ENCODE results near the gene FAM193A. TPM values are rescaled to one million over a fixed set of nuclear protein-coding genes. Genes with fewer than 3 reads are reported as not detected.
"Not testable (repeated sequence)": the region's sequence is repeated elsewhere in the genome, so short reads cannot be mapped to it uniquely, and the experiment has no call there.

The FAM193A gene
- total RNA-seq, 4 donors from 2014 or later: 27.7 to 40.4 (median 31.1) TPM

DNA sequence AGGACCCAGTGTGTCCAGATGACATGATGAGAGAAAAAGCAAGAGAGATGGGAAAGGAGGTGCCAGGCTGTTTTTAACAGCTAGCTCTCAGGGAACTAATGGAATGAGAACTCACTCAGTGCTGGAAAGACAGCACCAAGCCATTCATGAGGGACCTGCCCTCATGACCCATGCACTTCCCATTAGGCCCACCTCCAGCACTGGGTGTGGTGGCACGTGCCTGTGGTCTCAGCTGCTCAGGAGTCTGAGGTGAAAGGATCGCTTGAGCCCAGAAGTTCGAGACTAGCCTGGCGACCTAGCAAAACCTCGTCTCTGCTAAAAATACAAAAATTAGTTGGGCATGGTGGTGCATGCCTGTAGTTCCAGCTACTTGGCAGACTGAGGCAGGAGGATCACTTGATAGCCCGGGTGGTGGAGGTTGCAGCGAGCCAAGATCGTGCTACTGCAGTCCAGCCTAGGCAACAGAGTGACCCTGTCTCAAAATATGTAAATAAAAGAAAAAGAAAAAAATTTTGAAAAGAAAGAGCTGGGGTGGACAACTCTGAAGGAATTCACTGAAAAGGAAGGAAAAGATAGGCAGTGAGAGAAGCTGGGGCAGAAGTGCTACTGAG, 50.9 kb downstream of the FAM193A start:
- intact Hi-C loops (cut with DNase I; ENCODE audit: low total_unique reads): no loop called here
- H3K4me1 ChIP-seq: peaks cover 16 to 59% (median 37%) of the 10 kb centered on the region in 4 donors
- in situ Hi-C loops (cut with MboI; ENCODE audit: low pct_ligation_motif_present in 1 of 4, low pct_unique_long_range_greater_than_20kb in 1 of 4, low sequenced_read_pairs in 3 of 4): no loop called here

DNA sequence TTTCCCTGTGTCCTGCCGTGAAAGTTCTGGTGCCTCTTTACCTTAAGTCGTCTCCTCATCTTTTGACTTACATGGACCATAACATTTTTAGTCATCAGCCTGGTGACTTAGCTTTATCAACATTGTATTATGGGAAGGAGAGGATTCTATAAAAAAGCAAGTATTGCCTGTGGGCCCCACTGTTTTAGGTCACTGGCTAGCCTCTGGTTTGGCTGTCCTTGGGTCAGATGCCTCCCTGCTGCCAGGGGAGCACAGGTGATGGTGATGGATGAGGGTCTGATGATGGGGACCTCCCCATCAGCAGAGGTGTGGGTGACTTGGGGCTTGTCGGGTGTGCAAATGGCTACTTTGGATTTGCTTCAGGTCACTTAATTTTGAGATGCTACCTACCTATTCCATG, 51.8 kb downstream of the FAM193A start:
- intact Hi-C loops (cut with DNase I; ENCODE audit: low total_unique reads) (loop anchor here (2.0 kb wide), 1 partner anchor 71 kb away; no protein-coding TSS in a partner anchor), in situ Hi-C loops (cut with MboI; ENCODE audit: low pct_ligation_motif_present in 1 of 4, low pct_unique_long_range_greater_than_20kb in 1 of 4, low sequenced_read_pairs in 3 of 4) (no loop called here)
- H3K4me1 ChIP-seq: peaks cover 11 to 50% (median 31%) of the 10 kb centered on the region in 4 donors
- H3K27me3 ChIP-seq: no peaks in the 10 kb centered on the region
- no peaks in the 10 kb centered on the region for H3K9me3 ChIP-seq
- no peak for DNase-seq
- TF ChIP-seq, protein P1, sequence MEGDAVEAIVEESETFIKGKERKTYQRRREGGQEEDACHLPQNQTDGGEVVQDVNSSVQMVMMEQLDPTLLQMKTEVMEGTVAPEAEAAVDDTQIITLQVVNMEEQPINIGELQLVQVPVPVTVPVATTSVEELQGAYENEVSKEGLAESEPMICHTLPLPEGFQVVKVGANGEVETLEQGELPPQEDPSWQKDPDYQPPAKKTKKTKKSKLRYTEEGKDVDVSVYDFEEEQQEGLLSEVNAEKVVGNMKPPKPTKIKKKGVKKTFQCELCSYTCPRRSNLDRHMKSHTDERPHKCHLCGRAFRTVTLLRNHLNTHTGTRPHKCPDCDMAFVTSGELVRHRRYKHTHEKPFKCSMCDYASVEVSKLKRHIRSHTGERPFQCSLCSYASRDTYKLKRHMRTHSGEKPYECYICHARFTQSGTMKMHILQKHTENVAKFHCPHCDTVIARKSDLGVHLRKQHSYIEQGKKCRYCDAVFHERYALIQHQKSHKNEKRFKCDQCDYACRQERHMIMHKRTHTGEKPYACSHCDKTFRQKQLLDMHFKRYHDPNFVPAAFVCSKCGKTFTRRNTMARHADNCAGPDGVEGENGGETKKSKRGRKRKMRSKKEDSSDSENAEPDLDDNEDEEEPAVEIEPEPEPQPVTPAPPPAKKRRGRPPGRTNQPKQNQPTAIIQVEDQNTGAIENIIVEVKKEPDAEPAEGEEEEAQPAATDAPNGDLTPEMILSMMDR (IDR thresholded peaks at IDR 0.05): no peak
- no peak for TF ChIP-seq EP300 (IDR thresholded peaks at IDR 0.05; ENCODE audit: low read depth)
- TF ChIP-seq POLR2AphosphoS5 (IDR thresholded peaks at IDR 0.05): no peak
- TF ChIP-seq POLR2A (IDR thresholded peaks at IDR 0.05): no peak
- no peak overlapping the region for H3K4me3 ChIP-seq
- H3K27ac ChIP-seq: no peak overlapping the region
- no peaks in the 10 kb centered on the region for H3K36me3 ChIP-seq
- WGBS, 2 donors (ENCODE audit: low coverage in 1 of 2): 90 to 92% methylated on average over 2 to 3 of the region's 3 CpGs

More for the DNA sequence above, 50.9 kb downstream of the FAM193A start:
- Histone ChIP-seq H3K27me3 (no peaks in the 10 kb centered on the region), H3K36me3 (no peaks in the 10 kb centered on the region), H3K9me3 (no peaks in the 10 kb centered on the region), H3K27ac (no peak overlapping the region), H3K4me3 (no peak overlapping the region)
- DNase-seq: no peak
- TF ChIP-seq POLR2AphosphoS5 (IDR thresholded peaks at IDR 0.05) (no peak), POLR2A (IDR thresholded peaks at IDR 0.05) (no peak), EP300 (IDR thresholded peaks at IDR 0.05; ENCODE audit: low read depth) (no peak)
- 76 to 78% methylated on average over 6 to 8 of the region's 8 CpGs for WGBS, 2 donors (ENCODE audit: low coverage in 1 of 2)

DNA sequence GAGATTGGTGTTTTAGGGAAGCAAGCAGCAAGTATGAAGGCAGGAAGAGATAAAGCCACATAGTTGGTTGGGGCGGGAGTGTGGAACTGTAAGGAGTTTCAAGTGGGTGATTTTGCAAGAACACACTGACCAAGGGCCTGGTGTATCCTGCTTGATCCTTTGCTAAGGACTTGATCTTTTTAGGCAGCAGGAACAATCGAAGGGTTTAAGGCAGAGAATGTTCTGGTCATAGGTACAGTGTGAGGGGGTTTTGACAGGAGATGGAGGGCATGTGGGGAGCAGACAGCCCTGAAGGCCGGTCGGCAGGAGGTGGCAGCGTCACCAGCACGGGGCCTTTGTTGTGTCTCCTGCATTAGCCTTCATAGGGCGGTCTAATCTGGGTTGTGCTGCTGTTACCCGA, 54.7 kb downstream of the FAM193A start:
- Histone ChIP-seq H3K4me3 (no peak overlapping the region), H3K27ac (no peak overlapping the region), H3K4me1 (peaks cover 21 to 56% (median 31%) of the 10 kb centered on the region in 4 donors), H3K27me3 (no peaks in the 10 kb centered on the region), H3K36me3 (no peaks in the 10 kb centered on the region), H3K9me3 (no peaks in the 10 kb centered on the region)
- TF ChIP-seq POLR2A (IDR thresholded peaks at IDR 0.05) (no peak), EP300 (IDR thresholded peaks at IDR 0.05; ENCODE audit: low read depth) (no peak), POLR2AphosphoS5 (IDR thresholded peaks at IDR 0.05) (no peak)
- TF ChIP-seq, protein P1 (IDR thresholded peaks at IDR 0.05): no peak
- in situ Hi-C loops (cut with MboI; ENCODE audit: low pct_ligation_motif_present in 1 of 4, low pct_unique_long_range_greater_than_20kb in 1 of 4, low sequenced_read_pairs in 3 of 4): no loop called here
- intact Hi-C loops (cut with DNase I; ENCODE audit: low total_unique reads): no loop called here
- WGBS, 2 donors (ENCODE audit: low coverage in 1 of 2): 60 to 77% methylated on average over 4 to 8 of the region's 8 CpGs
- DNase-seq: no peak

DNA sequence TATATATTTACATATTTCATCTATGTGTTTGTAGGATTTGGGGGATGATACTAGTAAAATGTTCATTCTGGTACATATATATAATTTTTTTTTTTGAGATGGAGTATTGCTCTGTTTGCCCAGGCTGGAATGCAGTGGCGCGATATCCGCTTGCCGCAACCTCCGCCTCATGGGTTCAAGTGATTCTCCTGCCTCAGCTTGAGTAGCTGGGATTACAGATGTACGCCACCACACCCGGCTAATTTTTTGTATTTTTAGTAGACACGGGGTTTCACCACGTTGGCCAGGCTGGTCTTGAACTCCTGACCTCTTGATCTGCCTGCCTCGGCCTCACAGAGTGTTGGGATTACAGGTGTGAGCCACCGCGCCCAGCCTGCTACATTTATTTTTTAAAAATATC, 55.6 kb downstream of the FAM193A start:
- H3K27ac ChIP-seq; in situ Hi-C loops (cut with MboI; ENCODE audit: low pct_ligation_motif_present in 1 of 4, low pct_unique_long_range_greater_than_20kb in 1 of 4, low sequenced_read_pairs in 3 of 4): not testable (repeated sequence)
- WGBS, 2 donors (ENCODE audit: low coverage in 1 of 2): 93% methylated on average over 12 of the region's 12 CpGs; no CpG with 5 or more reads in 1 of the 2 donors

DNA sequence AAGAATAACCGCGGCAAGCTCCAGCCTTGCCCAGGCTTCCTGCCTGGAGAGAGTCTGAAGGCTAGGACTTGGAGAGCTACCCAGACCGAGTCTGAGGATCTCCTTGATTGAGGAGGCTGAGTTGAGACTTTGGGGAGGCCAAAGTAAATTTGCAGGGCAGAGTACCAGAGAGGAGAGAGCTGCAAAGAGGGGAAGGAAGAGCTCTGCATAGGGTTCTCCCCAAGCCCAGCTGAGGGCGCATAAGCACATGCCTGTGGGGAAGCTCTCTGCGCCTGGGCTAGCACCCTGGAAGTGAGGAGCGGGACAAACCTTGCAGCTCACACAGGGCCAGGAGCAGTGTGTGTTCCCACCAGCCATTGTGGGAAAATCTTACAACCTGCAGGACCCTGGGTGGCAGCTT, 56.1 kb downstream of the FAM193A start:
- Histone ChIP-seq H3K9me3 (no peaks in the 10 kb centered on the region), H3K4me3 (no peak overlapping the region), H3K36me3 (no peaks in the 10 kb centered on the region), H3K27me3 (no peaks in the 10 kb centered on the region), H3K27ac (no peak overlapping the region), H3K4me1 (peaks cover 16 to 58% (median 28%) of the 10 kb centered on the region in 4 donors)
- WGBS, 2 donors (ENCODE audit: low coverage in 1 of 2): 70 to 92% methylated on average over 5 to 6 of the region's 6 CpGs
- in situ Hi-C loops (cut with MboI; ENCODE audit: low pct_ligation_motif_present in 1 of 4, low pct_unique_long_range_greater_than_20kb in 1 of 4, low sequenced_read_pairs in 3 of 4): no loop called here
- intact Hi-C loops (cut with DNase I; ENCODE audit: low total_unique reads): no loop called here
- no peak for DNase-seq
- TF ChIP-seq POLR2AphosphoS5 (IDR thresholded peaks at IDR 0.05): no peak
- TF ChIP-seq, protein P1 (IDR thresholded peaks at IDR 0.05): no peak
- no peak for TF ChIP-seq POLR2A (IDR thresholded peaks at IDR 0.05)
- TF ChIP-seq EP300 (IDR thresholded peaks at IDR 0.05; ENCODE audit: low read depth): no peak

More for the DNA sequence above, 55.6 kb downstream of the FAM193A start:
- H3K9me3 ChIP-seq; intact Hi-C loops (cut with DNase I; ENCODE audit: low total_unique reads); H3K4me3 ChIP-seq; DNase-seq; H3K36me3 ChIP-seq; H3K27me3 ChIP-seq: not testable (repeated sequence)
- H3K4me1 ChIP-seq: peaks cover 19 to 59% (median 31%) of the 10 kb centered on the region in 4 donors

All from transverse colon (tissue), 4 donors.